Liver (tissue), 3 donors: ENCODE data around the gene ORC3.
A peak's percentile ranks its signal among the peaks of the same experiment; 100 is the strongest.

Source experiments
- CTCF ChIP-seq: fragments of 150-350 bp; IDR thresholded peaks from 2 replicates; pipeline ENCODE4 v1.5.1; 2017; ENCODE audit warnings: improper control_type of control experiment, low read depth, low read length; ENCODE audit not compliant: missing input control
- GABPA ChIP-seq, 2 donors: IDR thresholded peaks in 1 of 2; conservative IDR thresholded peaks in 1 of 2; 2 replicates each; pipeline ENCODE4 v1.6.1; 2016; ENCODE audit warnings: antibody characterized with exemption in 2 of 2, mild to moderate bottlenecking in 1 of 2, moderate library complexity in 1 of 2
- YY1 ChIP-seq: IDR thresholded peaks from 2 replicates; pipeline ENCODE4 v1.6.1; 2016; ENCODE audit warnings: antibody characterized with exemption, mild to moderate bottlenecking
- donor health status: healthy.
- donor health status: healthy.

- TF ChIP-seq CTCF (no peak), YY1 (no peak), GABPA (IDR thresholded peaks at IDR 0.05 in 1 of 2, conservative IDR thresholded peaks at IDR 0.05 in 1 of 2) (peak in 1 of 2 donors; percentile 49)
Measured at GRCh38 chr6:87700397-87701343, 110.7 kb downstream of the ORC3 start.
